ENCODE data around the gene CXCR4. TPM values are rescaled to one million over a fixed set of nuclear protein-coding genes. Genes with fewer than 3 reads are reported as not detected.

The CXCR4 gene
- total RNA-seq, 2 experiments from 2014 or later: 133 to 160 TPM

DNA sequence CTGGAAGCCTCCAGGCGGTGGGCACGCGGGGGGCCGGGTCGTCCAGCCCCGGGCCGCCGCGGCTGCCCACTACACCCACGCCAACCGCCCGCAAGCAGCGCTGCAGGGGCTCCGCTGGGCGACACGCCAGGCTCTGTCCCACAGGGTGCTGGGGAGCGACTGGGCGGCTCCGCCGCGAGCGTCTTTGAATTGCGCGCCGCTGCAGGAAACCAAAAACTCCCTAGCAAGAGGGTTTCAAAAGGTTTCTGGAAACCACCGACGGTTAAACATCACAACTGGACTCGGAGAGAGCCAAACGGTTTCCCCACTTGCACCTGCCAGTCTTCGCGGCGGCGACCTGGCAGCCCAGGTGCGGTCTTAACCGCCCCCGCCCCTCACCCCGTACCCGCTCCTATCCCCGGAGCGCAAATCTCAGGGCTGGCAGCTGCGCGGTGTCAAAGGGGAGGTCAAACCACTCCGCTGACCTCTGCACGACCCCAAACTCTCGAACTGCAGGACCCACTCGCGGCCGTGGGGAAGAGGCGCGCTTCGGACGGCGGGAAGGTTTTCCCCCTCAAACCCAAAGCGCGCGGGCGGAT lies 1.0 kb downstream of the CXCR4 start:
- peaks cover 17% of the 10 kb centered on the region for H3K27me3 Mint-ChIP-seq

DNA sequence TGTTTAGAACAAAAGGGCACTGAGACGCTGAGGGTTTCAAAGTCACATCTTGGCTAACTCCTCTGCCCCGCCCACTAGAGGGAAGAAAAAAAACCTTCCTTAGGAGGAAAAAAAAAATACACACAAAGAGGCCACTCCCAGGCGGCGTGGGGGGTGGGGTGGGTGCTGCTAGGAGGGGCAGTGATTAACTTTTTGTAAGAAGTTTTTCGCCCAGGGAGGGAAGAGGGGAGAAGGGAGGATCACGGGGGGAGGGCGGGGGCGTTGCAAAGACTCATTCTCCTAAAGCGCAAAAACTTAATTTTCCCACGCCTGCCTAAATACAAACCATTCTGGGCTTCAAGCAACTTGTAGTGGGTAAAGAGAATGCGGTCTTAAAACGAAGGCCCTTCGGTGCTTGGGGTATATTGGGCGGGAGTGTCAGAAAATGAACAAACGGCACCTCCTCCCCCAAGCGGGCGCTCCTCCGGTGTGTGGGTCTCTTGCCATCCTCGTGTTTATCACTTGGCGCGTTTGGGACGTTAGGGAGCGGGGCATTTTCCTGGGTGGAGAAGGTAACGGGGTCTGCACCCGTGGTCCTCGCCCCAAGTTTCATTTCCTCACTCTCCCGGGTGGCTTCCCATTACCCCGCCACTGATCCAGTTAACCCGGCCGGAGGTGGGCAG lies 1.7 kb downstream of the CXCR4 start:
- Mint-ChIP-seq H3K36me3 (peaks cover 43% of the 10 kb centered on the region), H3K9me3 (ENCODE audit: low read depth) (no peaks in the 10 kb centered on the region), H3K27me3 (peaks cover 13% of the 10 kb centered on the region), H3K27ac (peak overlapping the region; percentile 79), H3K4me3 (peak overlapping the region; percentile 92), H3K4me1 (peaks cover 39% of the 10 kb centered on the region)
- DNase-seq (peak; percentile 80), ATAC-seq (peak; percentile 21)
- CTCF ChIA-PET: interaction anchor here (0.9 to 1.4 kb wide), 3 partner anchors 16 to 133 kb away, joined by 3 to 4 read pairs (median 4); no protein-coding TSS in a partner anchor

More for the DNA sequence above, 1.0 kb downstream of the CXCR4 start:
- Mint-ChIP-seq H3K36me3 (peaks cover 43% of the 10 kb centered on the region), H3K4me1 (peaks cover 39% of the 10 kb centered on the region), H3K9me3 (ENCODE audit: low read depth) (no peaks in the 10 kb centered on the region), H3K4me3 (peak overlapping the region; percentile 92), H3K27ac (peak overlapping the region; percentile 95)
- peak; percentile 35 for ATAC-seq
- DNase-seq: peak; percentile 75
- CTCF ChIA-PET: interaction anchor here (0.9 to 1.4 kb wide), 4 partner anchors 15 to 262 kb away, joined by 3 to 4 read pairs (median 4); no protein-coding TSS in a partner anchor

DNA sequence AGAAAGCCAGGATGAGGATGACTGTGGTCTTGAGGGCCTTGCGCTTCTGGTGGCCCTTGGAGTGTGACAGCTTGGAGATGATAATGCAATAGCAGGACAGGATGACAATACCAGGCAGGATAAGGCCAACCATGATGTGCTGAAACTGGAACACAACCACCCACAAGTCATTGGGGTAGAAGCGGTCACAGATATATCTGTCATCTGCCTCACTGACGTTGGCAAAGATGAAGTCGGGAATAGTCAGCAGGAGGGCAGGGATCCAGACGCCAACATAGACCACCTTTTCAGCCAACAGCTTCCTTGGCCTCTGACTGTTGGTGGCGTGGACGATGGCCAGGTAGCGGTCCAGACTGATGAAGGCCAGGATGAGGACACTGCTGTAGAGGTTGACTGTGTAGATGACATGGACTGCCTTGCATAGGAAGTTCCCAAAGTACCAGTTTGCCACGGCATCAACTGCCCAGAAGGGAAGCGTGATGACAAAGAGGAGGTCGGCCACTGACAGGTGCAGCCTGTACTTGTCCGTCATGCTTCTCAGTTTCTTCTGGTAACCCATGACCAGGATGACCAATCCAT lies 2.7 kb downstream of the CXCR4 start:
- peaks cover 39% of the 10 kb centered on the region for H3K4me1 Mint-ChIP-seq
- peaks cover 4% of the 10 kb centered on the region for H3K27me3 Mint-ChIP-seq
- H3K4me3 Mint-ChIP-seq: peak overlapping the region; percentile 92
- H3K36me3 Mint-ChIP-seq: peaks cover 43% of the 10 kb centered on the region
- DNase-seq (no peak), ATAC-seq (no peak)
- CTCF ChIA-PET: interaction anchor here (0.9 kb wide), 1 partner anchor 186 kb away, joined by 3 read pairs; no protein-coding TSS in a partner anchor
- no peaks in the 10 kb centered on the region for H3K9me3 Mint-ChIP-seq (ENCODE audit: low read depth)
- peak overlapping the region; percentile 33 for H3K27ac Mint-ChIP-seq

DNA sequence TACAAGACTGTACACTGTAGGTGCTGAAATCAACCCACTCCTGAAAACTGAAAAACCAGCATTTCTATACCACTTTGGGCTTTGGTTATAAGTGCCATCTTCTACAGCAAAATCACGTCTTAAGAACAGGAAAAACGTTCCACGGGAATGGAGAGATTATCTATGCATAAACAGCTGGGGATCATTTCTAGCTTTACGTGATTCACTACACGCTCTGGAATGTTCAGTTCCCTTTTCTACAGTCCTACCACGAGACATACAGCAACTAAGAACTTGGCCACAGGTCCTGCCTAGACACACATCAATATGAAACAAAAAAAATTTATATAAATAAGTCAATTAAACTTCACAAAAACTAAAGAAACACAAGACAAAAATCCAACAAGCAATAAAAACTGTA lies 3.6 kb downstream of the CXCR4 start:
- Mint-ChIP-seq H3K9me3 (ENCODE audit: low read depth) (no peaks in the 10 kb centered on the region), H3K27me3 (no peaks in the 10 kb centered on the region), H3K36me3 (peaks cover 43% of the 10 kb centered on the region), H3K27ac (no peak overlapping the region), H3K4me1 (peaks cover 34% of the 10 kb centered on the region), H3K4me3 (peak overlapping the region; percentile 47)
- DNase-seq (no peak), ATAC-seq (no peak)
- CTCF ChIA-PET: interaction anchor here (0.9 to 1.1 kb wide), 2 partner anchors 185 to 270 kb away, joined by 3 to 4 read pairs; no protein-coding TSS in a partner anchor

- no peaks in the 10 kb centered on the region for H3K9me3 Mint-ChIP-seq (ENCODE audit: low read depth)
- DNase-seq: no peak
- H3K27ac Mint-ChIP-seq: no peak overlapping the region
Measured at GRCh38 chr2:136113209-136113971, 4.6 kb downstream of the CXCR4 start.

GRCh38 chr2:136112317-136113208 lies 5.4 kb downstream of the CXCR4 start:
- Mint-ChIP-seq H3K4me3 (no peak overlapping the region), H3K27ac (no peak overlapping the region), H3K9me3 (ENCODE audit: low read depth) (no peaks in the 10 kb centered on the region), H3K36me3 (peaks cover 41% of the 10 kb centered on the region), H3K4me1 (peaks cover 38% of the 10 kb centered on the region), H3K27me3 (no peaks in the 10 kb centered on the region)
- DNase-seq (no peak), ATAC-seq (no peak)
- CTCF ChIA-PET: interaction anchor here (0.9 kb wide), 1 partner anchor 24 kb away, joined by 3 read pairs; no protein-coding TSS in a partner anchor

More at GRCh38 chr2:136113209-136113971, 4.6 kb downstream of the CXCR4 start:
- Mint-ChIP-seq H3K27me3 (no peaks in the 10 kb centered on the region), H3K4me3 (no peak overlapping the region), H3K36me3 (peaks cover 43% of the 10 kb centered on the region), H3K4me1 (peaks cover 38% of the 10 kb centered on the region)
- CTCF ChIA-PET: interaction anchor here (0.9 kb wide), 1 partner anchor 23 kb away, joined by 3 read pairs; no protein-coding TSS in a partner anchor
- no peak for ATAC-seq

GRCh38 chr2:136111711-136112110 lies 6.2 kb downstream of the CXCR4 start:
- DNase-seq (no peak), ATAC-seq (no peak)
- no peaks in the 10 kb centered on the region for H3K27me3 Mint-ChIP-seq
- peaks cover 38% of the 10 kb centered on the region for H3K4me1 Mint-ChIP-seq
- H3K4me3 Mint-ChIP-seq: no peak overlapping the region
- H3K9me3 Mint-ChIP-seq (ENCODE audit: low read depth): no peaks in the 10 kb centered on the region
- CTCF ChIA-PET: no interaction called here
- H3K27ac Mint-ChIP-seq: no peak overlapping the region
- peaks cover 41% of the 10 kb centered on the region for H3K36me3 Mint-ChIP-seq

DNA sequence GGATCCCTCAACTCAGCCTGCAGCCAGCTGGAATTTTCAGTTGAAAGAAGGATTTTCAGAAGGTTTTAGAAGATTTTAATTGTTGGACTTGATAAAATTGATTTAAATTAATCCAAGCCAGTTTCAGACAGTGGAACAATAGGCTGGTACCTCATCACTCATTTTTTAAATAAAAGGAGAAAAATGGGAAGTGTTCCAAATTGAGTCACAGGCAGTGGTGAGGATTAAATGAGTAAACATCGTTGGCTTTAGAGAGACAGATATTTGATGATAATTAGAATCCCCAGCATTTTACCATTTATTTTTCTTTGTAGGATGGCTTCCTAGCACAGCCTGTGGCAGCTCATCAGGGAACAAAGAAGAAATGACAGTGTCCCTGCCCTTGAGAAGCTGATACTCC lies 7.4 kb downstream of the CXCR4 start:
- Mint-ChIP-seq H3K27ac (no peak overlapping the region), H3K9me3 (ENCODE audit: low read depth) (no peaks in the 10 kb centered on the region), H3K4me3 (no peak overlapping the region), H3K27me3 (no peaks in the 10 kb centered on the region), H3K4me1 (peaks cover 34% of the 10 kb centered on the region), H3K36me3 (peaks cover 31% of the 10 kb centered on the region)
- no peak for ATAC-seq
- CTCF ChIA-PET: interaction anchor here (1.2 kb wide), 1 partner anchor 197 kb away, joined by 3 read pairs; no protein-coding TSS in a partner anchor
- DNase-seq: no peak

GRCh38 chr2:136108463-136108862 lies 9.5 kb downstream of the CXCR4 start:
- CTCF ChIA-PET: interaction anchor here (1.1 kb wide), 1 partner anchor 17 kb away, joined by 3 read pairs; no protein-coding TSS in a partner anchor
- Mint-ChIP-seq H3K27ac (no peak overlapping the region), H3K36me3 (peaks cover 11% of the 10 kb centered on the region), H3K9me3 (ENCODE audit: low read depth) (no peaks in the 10 kb centered on the region), H3K27me3 (no peaks in the 10 kb centered on the region), H3K4me1 (peaks cover 15% of the 10 kb centered on the region), H3K4me3 (no peak overlapping the region)
- no peak for DNase-seq
- ATAC-seq: no peak

DNA sequence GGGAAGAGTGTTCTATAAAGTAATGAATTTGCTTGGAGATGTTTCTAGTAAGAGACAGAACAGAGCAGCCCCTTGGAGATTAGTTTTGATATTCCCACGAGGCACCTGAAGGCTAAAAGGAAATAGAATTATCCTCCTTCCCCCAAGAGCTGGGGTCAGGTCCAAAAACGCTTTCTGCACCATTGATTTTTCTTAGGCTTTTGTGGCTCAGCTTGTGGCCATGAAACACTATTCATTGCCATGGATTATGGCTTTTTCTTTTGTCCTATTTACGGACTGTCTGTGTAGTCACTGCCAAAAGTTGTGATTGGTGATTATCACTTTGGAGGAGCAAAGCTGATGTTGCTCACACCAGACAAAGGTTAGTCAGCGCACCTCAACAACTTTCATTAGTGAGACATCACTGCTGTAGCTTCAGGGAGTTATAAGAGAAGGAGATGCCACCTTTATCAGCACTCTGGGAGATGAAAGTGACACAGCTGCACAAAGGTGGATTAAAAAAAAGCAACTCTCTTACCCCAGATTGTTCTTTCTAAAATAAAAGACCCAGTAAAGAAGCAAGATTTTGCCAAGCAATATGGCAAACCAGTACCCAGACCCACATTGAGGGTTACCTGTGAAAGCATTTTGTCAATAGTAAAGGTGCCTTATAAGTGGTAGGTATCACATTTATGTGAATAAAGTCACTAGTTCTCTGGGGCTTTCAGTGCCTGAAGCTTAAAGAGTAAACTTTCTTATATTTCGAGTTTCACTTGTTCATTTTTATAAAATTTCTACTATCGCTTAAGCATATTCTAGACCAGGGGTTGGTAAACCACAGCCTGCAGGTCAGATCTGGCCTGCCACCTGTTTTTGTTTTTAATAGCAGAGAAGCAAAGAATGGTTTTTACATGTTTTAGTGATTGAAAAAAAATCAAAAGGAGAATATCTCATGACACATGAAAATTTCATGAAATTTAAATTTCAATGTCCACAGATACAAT lies 10.6 kb downstream of the CXCR4 start:
- Mint-ChIP-seq H3K36me3 (peaks cover 2% of the 10 kb centered on the region), H3K4me3 (no peak overlapping the region), H3K27ac (no peak overlapping the region), H3K27me3 (no peaks in the 10 kb centered on the region), H3K4me1 (peaks cover 8% of the 10 kb centered on the region), H3K9me3 (ENCODE audit: low read depth) (no peaks in the 10 kb centered on the region)
- no peak for DNase-seq
- CTCF ChIA-PET: interaction anchor here (1.3 kb wide), 1 partner anchor 92 kb away, joined by 3 read pairs; no protein-coding TSS in a partner anchor
- ATAC-seq: no peak

GRCh38 chr2:136106505-136106904 lies 11.4 kb downstream of the CXCR4 start:
- H3K27me3 Mint-ChIP-seq: no peaks in the 10 kb centered on the region
- H3K4me1 Mint-ChIP-seq: peaks cover 6% of the 10 kb centered on the region
- no peaks in the 10 kb centered on the region for H3K36me3 Mint-ChIP-seq
- H3K27ac Mint-ChIP-seq: no peak overlapping the region
- no peak overlapping the region for H3K4me3 Mint-ChIP-seq
- ATAC-seq: no peak
- no peak for DNase-seq
- H3K9me3 Mint-ChIP-seq (ENCODE audit: low read depth): no peaks in the 10 kb centered on the region
- CTCF ChIA-PET: interaction anchor here (1.3 kb wide), 1 partner anchor 91 kb away, joined by 3 read pairs; no protein-coding TSS in a partner anchor
